Measurements from ENCODE around the gene MAGI1.

The MAGI1 gene

GRCh38 chr3:65497236-65497635, 541.5 kb downstream of the MAGI1 start:
- H3K4me3 ChIP-seq (ENCODE audit: low read length) = no peak overlapping the region
- TF ChIP-seq CTCF (conservative IDR thresholded peaks at IDR 0.05; ENCODE audit: low read depth, low read length) = no peak
- no peak for DNase-seq (ENCODE audit: low read depth)

GRCh38 chr3:65493938-65494337, 544.8 kb downstream of the MAGI1 start:
- DNase-seq (ENCODE audit: low read depth) = no peak
- no peak overlapping the region for H3K4me3 ChIP-seq (ENCODE audit: low read length)
- TF ChIP-seq CTCF (conservative IDR thresholded peaks at IDR 0.05; ENCODE audit: low read depth, low read length) = no peak

- no peak for TF ChIP-seq CTCF (conservative IDR thresholded peaks at IDR 0.05; ENCODE audit: low read depth, low read length)
- no peak for DNase-seq (ENCODE audit: low read depth)
- H3K4me3 ChIP-seq (ENCODE audit: low read length) = no peak overlapping the region
Measured at GRCh38 chr3:65493371-65493882, 545.3 kb downstream of the MAGI1 start.

GRCh38 chr3:65492249-65492648, 546.5 kb downstream of the MAGI1 start:
- H3K4me3 ChIP-seq (ENCODE audit: low read length) = no peak overlapping the region
- TF ChIP-seq CTCF (conservative IDR thresholded peaks at IDR 0.05; ENCODE audit: low read depth, low read length) = no peak
- no peak for DNase-seq (ENCODE audit: low read depth)

GRCh38 chr3:65490114-65490513, 548.6 kb downstream of the MAGI1 start:
- H3K4me3 ChIP-seq (ENCODE audit: low read length) = no peak overlapping the region
- TF ChIP-seq CTCF (conservative IDR thresholded peaks at IDR 0.05; ENCODE audit: low read depth, low read length) = no peak
- no peak for DNase-seq (ENCODE audit: low read depth)

GRCh38 chr3:65489253-65489652, 549.5 kb downstream of the MAGI1 start:
- DNase-seq (ENCODE audit: low read depth) = no peak
- TF ChIP-seq CTCF (conservative IDR thresholded peaks at IDR 0.05; ENCODE audit: low read depth, low read length) = no peak
- no peak overlapping the region for H3K4me3 ChIP-seq (ENCODE audit: low read length)

- no peak overlapping the region for H3K4me3 ChIP-seq (ENCODE audit: low read length)
- TF ChIP-seq CTCF (conservative IDR thresholded peaks at IDR 0.05; ENCODE audit: low read depth, low read length) = no peak
- DNase-seq (ENCODE audit: low read depth) = no peak
Measured at GRCh38 chr3:65485826-65486469, 552.8 kb downstream of the MAGI1 start.
